GM23338 (cell line): Measurements from ENCODE around the gene TAGLN. TPM values are rescaled to one million over a fixed set of nuclear protein-coding genes. Genes with fewer than 3 reads are reported as not detected.

Experiments
- ATAC-seq: fragments of 200-7000 bp; cut with Tn5 transposase; 3 replicates; pipeline ENCODE4 v1.9.1; 2020
- DNase-seq: peaks from one replicate; pipeline ENCODE4 v3.0.0-alpha.2; 2015; ENCODE audit warnings: low spot score
- H2AFZ ChIP-seq: fragments of 200-600 bp; sonication (generic); 2 replicates; pipeline ENCODE4 v1.8.0; 2016; ENCODE audit warnings: antibody characterized with exemption, mild to moderate bottlenecking, moderate library complexity
- H3F3A ChIP-seq: fragments of 200-600 bp; sonication (generic); replicated peaks from 2 replicates; pipeline ENCODE4 v1.8.0; 2017; ENCODE audit warnings: antibody characterized with exemption, mixed run types, low read depth
- H3K27ac ChIP-seq: fragments of 200-600 bp; sonication (generic); 2 replicates; pipeline ENCODE4 v1.6.1; 2016; ENCODE audit warnings: low read depth
- H3K27me3 ChIP-seq: fragments of 200-600 bp; sonication (generic); 2 replicates; pipeline ENCODE4 v1.8.0; 2016; ENCODE audit warnings: mild to moderate bottlenecking, mixed run types, moderate library complexity; ENCODE audit not compliant: insufficient read depth
- H3K36me3 ChIP-seq: fragments of 200-600 bp; sonication (generic); 2 replicates; pipeline ENCODE4 v1.8.0; 2016; ENCODE audit warnings: mild to moderate bottlenecking; ENCODE audit not compliant: insufficient read depth
- H3K4me1 ChIP-seq: fragments of 200-600 bp; sonication (generic); 2 replicates; pipeline ENCODE4 v1.8.0; 2016; ENCODE audit warnings: mild to moderate bottlenecking, moderate library complexity; ENCODE audit not compliant: insufficient read depth
- H3K4me2 ChIP-seq: fragments of 200-600 bp; sonication (generic); 2 replicates; pipeline ENCODE4 v1.7.1; 2017; ENCODE audit warnings: mixed run types
- H3K4me3 ChIP-seq: fragments of 200-600 bp; sonication (generic); 2 replicates; pipeline ENCODE4 v1.6.1; 2016; ENCODE audit warnings: mixed run types
- H3K79me2 ChIP-seq: fragments of 200-600 bp; sonication (generic); replicated peaks from 2 replicates; pipeline ENCODE4 v1.8.0; 2017; ENCODE audit warnings: mild to moderate bottlenecking; ENCODE audit not compliant: insufficient read depth
- H3K9me2 ChIP-seq: fragments of 200-600 bp; sonication (generic); 2 replicates; pipeline ENCODE4 v1.8.0; 2017; ENCODE audit not compliant: insufficient read depth
- H4K20me1 ChIP-seq: fragments of 200-600 bp; sonication (generic); replicated peaks from 2 replicates; pipeline ENCODE4 v1.8.0; 2017; ENCODE audit warnings: mild to moderate bottlenecking; ENCODE audit not compliant: insufficient read depth
- H3K27ac Mint-ChIP-seq: 2 replicates; pipeline ENCODE4 v1.8.0; 2020; ENCODE audit warnings: inconsistent platforms, mild to moderate bottlenecking, moderate library complexity, mixed read lengths
- H3K27me3 Mint-ChIP-seq: 3 replicates; pipeline ENCODE4 v1.8.0; 2022; ENCODE audit warnings: low read depth, mild to moderate bottlenecking, moderate library complexity, mixed read lengths, inconsistent platforms; ENCODE audit not compliant: insufficient read depth, poor library complexity
- H3K36me3 Mint-ChIP-seq: 3 replicates; pipeline ENCODE4 v1.8.0; 2021; ENCODE audit warnings: low read depth, mild to moderate bottlenecking, inconsistent platforms, moderate library complexity, mixed read lengths
- H3K4me1 Mint-ChIP-seq: 3 replicates; pipeline ENCODE4 v1.8.0; 2020; ENCODE audit warnings: mild to moderate bottlenecking, inconsistent platforms, mixed read lengths
- H3K4me3 Mint-ChIP-seq: 3 replicates; pipeline ENCODE4 v1.8.0; 2021; ENCODE audit warnings: moderate library complexity, mild to moderate bottlenecking, inconsistent platforms, mixed read lengths
- H3K9me3 Mint-ChIP-seq: 3 replicates; pipeline ENCODE4 v1.8.0; 2020; ENCODE audit warnings: moderate library complexity, mild to moderate bottlenecking, inconsistent platforms, mixed read lengths
- CREB1 ChIP-seq: fragments of 250-450 bp; sonication (Bioruptor Pico); IDR thresholded peaks from 2 replicates; pipeline ENCODE4 v1.5.0; 2020; ENCODE audit warnings: low read depth, mild to moderate bottlenecking, moderate library complexity
- ETS1 ChIP-seq: IDR thresholded peaks from 2 replicates; pipeline ENCODE4 v1.6.1; 2016; ENCODE audit warnings: antibody characterized with exemption
- EZH2 ChIP-seq: fragments of 200-600 bp; sonication (generic); IDR thresholded peaks from one replicate; pipeline ENCODE4 v1.8.0; 2017; ENCODE audit warnings: antibody characterized with exemption, mild to moderate bottlenecking, low read depth; ENCODE audit not compliant: unreplicated experiment
- EZH2phosphoT487 ChIP-seq: fragments of 200-600 bp; sonication (generic); IDR thresholded peaks from one replicate; pipeline ENCODE4 v1.8.1; 2018; ENCODE audit warnings: antibody characterized with exemption; ENCODE audit not compliant: unreplicated experiment
- JUNB ChIP-seq: IDR thresholded peaks from one replicate; pipeline ENCODE4 v1.6.1; 2016; ENCODE audit warnings: antibody characterized with exemption; ENCODE audit not compliant: unreplicated experiment
- NANOG ChIP-seq: IDR thresholded peaks from 2 replicates; pipeline ENCODE4 v1.6.1; 2016; ENCODE audit warnings: antibody characterized with exemption, borderline replicate concordance
- POLR2AphosphoS5 ChIP-seq: IDR thresholded peaks from 2 replicates; pipeline ENCODE4 v1.6.1; 2016; ENCODE audit warnings: antibody characterized with exemption, low read depth
- REST ChIP-seq: IDR thresholded peaks from one replicate; pipeline ENCODE4 v1.6.1; 2018; ENCODE audit warnings: antibody characterized with exemption; ENCODE audit not compliant: unreplicated experiment
- STAT1 ChIP-seq: IDR thresholded peaks from one replicate; pipeline ENCODE4 v1.6.1; 2016; ENCODE audit warnings: antibody characterized with exemption; ENCODE audit not compliant: unreplicated experiment
- ZNF114 ChIP-seq: fragments of 250-450 bp; sonication (Bioruptor Pico); IDR thresholded peaks from 2 replicates; pipeline ENCODE4 v1.5.0; 2020; ENCODE audit warnings: mild to moderate bottlenecking, moderate library complexity
- ZNF331 ChIP-seq: fragments of 250-450 bp; sonication (Bioruptor Pico); IDR thresholded peaks from 2 replicates; pipeline ENCODE4 v1.5.0; 2020; ENCODE audit warnings: low read depth, mild to moderate bottlenecking, moderate library complexity
- polyA plus RNA-seq: library from polyadenylated mRNA; unstranded; fragments of >200 nt; fragmentation: Nextera tagmentation; extraction: Ambion mirVana; gene quantifications from 2 replicates; pipeline ENCODE4 v1.2.1, GENCODE V29; 2016
- total RNA-seq: library from RNA; depleted of rRNA; stranded (reverse); fragments of >200 nt; shearing (Covaris generic); gene quantifications from 2 replicates; pipeline ENCODE4 v1.2.3, GENCODE V29; 2014
- TF ChIP-seq, protein P1 (sequence below): fragments of 250-450 bp; sonication (Bioruptor Pico); IDR thresholded peaks from 2 replicates; pipeline ENCODE4 v1.5.0; 2020; ENCODE audit warnings: mild to moderate bottlenecking, moderate library complexity
- TF ChIP-seq, protein P2 (sequence below), 2 experiments: fragments of 200-600 bp in 1 of 2; sonication (generic) in 1 of 2; conservative IDR thresholded peaks; 2 replicates each; pipeline versions ENCODE4 v1.5.1 to v1.6.1; 2016 to 2017; ENCODE audit warnings: antibody characterized with exemption in 2 of 2, low read depth in 2 of 2, mild to moderate bottlenecking in 2 of 2, moderate library complexity in 1 of 2

The TAGLN gene
- total and polyA plus RNA-seq, 2 experiments from 2014 or later = 86.8 to 130 TPM

DNA sequence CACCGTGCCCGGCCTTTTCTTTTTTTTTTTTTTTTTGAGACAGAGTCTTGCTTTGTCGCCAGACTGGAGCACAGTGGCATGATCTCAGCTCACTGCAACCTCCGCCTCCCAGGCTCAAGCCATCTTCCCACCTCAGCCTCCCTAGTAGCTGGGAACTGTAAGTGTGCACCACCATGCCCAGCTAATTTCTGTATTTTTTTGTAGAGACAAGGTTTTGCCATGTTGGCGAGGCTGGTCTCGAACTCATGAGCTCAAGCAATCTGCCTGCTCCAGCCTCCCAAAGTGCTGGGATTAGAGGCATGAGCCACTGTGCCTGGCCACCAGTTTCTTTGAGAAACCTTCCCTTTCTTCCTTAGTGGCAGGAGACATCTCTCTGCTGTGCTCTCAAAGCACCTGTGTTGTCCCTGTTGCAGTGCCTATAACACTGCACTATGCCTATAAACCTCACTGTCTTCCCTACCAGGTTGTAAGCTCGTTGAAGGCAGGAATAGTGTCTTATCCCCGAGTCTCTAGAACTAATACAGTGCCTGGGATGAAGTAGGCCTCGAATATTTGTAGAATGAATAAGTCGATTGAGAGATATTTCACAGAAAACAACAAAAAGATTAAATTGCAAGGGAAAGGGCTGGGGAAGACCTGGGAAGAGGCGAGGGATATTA is 13.7 kb downstream of the TAGLN start:
- Histone ChIP-seq H3K4me2 (no peak overlapping the region), H3K36me3 (0 out of 2 replicates have a peak, but pooled peaks cover 6% of the 10 kb centered on the region), H3K4me1 (no peaks in the 10 kb centered on the region), H3F3A (no peaks in the 10 kb centered on the region), H3K27me3 (no peaks in the 10 kb centered on the region), H3K79me2 (no peaks in the 10 kb centered on the region), H3K9me2 (no peaks in the 10 kb centered on the region), H2AFZ (no peak overlapping the region), H3K27ac (no peak overlapping the region), H4K20me1 (peaks cover 4% of the 10 kb centered on the region), H3K4me3 (no peak overlapping the region)
- H3K9me3 Mint-ChIP-seq = no peaks in the 10 kb centered on the region
- TF ChIP-seq REST (no peak), STAT1 (no peak), ZNF331 (CRISPR knock-in tag) (no peak), JUNB (no peak), POLR2AphosphoS5 (no peak), EZH2 (no peak), ETS1 (no peak), CREB1 (CRISPR knock-in tag) (no peak), EZH2phosphoT487 (no peak), ZNF114 (no peak), NANOG (no peak)
- TF ChIP-seq, protein P1, sequence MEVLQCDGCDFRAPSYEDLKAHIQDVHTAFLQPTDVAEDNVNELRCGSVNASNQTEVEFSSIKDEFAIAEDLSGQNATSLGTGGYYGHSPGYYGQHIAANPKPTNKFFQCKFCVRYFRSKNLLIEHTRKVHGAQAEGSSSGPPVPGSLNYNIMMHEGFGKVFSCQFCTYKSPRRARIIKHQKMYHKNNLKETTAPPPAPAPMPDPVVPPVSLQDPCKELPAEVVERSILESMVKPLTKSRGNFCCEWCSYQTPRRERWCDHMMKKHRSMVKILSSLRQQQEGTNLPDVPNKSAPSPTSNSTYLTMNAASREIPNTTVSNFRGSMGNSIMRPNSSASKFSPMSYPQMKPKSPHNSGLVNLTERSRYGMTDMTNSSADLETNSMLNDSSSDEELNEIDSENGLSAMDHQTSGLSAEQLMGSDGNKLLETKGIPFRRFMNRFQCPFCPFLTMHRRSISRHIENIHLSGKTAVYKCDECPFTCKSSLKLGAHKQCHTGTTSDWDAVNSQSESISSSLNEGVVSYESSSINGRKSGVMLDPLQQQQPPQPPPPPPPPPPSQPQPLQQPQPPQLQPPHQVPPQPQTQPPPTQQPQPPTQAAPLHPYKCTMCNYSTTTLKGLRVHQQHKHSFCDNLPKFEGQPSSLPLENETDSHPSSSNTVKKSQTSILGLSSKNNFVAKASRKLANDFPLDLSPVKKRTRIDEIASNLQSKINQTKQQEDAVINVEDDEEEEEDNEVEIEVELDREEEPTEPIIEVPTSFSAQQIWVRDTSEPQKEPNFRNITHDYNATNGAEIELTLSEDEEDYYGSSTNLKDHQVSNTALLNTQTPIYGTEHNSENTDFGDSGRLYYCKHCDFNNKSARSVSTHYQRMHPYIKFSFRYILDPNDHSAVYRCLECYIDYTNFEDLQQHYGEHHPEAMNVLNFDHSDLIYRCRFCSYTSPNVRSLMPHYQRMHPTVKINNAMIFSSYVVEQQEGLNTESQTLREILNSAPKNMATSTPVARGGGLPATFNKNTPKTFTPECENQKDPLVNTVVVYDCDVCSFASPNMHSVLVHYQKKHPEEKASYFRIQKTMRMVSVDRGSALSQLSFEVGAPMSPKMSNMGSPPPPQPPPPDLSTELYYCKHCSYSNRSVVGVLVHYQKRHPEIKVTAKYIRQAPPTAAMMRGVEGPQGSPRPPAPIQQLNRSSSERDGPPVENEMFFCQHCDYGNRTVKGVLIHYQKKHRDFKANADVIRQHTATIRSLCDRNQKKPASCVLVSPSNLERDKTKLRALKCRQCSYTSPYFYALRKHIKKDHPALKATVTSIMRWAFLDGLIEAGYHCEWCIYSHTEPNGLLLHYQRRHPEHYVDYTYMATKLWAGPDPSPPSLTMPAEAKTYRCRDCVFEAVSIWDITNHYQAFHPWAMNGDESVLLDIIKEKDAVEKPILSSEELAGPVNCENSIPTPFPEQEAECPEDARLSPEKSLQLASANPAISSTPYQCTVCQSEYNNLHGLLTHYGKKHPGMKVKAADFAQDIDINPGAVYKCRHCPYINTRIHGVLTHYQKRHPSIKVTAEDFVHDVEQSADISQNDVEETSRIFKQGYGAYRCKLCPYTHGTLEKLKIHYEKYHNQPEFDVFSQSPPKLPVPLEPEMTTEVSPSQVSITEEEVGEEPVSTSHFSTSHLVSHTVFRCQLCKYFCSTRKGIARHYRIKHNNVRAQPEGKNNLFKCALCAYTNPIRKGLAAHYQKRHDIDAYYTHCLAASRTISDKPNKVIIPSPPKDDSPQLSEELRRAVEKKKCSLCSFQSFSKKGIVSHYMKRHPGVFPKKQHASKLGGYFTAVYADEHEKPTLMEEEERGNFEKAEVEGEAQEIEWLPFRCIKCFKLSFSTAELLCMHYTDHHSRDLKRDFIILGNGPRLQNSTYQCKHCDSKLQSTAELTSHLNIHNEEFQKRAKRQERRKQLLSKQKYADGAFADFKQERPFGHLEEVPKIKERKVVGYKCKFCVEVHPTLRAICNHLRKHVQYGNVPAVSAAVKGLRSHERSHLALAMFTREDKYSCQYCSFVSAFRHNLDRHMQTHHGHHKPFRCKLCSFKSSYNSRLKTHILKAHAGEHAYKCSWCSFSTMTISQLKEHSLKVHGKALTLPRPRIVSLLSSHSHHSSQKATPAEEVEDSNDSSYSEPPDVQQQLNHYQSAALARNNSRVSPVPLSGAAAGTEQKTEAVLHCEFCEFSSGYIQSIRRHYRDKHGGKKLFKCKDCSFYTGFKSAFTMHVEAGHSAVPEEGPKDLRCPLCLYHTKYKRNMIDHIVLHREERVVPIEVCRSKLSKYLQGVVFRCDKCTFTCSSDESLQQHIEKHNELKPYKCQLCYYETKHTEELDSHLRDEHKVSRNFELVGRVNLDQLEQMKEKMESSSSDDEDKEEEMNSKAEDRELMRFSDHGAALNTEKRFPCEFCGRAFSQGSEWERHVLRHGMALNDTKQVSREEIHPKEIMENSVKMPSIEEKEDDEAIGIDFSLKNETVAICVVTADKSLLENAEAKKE (CRISPR knock-in tag) = no peak
- TF ChIP-seq, protein P2, sequence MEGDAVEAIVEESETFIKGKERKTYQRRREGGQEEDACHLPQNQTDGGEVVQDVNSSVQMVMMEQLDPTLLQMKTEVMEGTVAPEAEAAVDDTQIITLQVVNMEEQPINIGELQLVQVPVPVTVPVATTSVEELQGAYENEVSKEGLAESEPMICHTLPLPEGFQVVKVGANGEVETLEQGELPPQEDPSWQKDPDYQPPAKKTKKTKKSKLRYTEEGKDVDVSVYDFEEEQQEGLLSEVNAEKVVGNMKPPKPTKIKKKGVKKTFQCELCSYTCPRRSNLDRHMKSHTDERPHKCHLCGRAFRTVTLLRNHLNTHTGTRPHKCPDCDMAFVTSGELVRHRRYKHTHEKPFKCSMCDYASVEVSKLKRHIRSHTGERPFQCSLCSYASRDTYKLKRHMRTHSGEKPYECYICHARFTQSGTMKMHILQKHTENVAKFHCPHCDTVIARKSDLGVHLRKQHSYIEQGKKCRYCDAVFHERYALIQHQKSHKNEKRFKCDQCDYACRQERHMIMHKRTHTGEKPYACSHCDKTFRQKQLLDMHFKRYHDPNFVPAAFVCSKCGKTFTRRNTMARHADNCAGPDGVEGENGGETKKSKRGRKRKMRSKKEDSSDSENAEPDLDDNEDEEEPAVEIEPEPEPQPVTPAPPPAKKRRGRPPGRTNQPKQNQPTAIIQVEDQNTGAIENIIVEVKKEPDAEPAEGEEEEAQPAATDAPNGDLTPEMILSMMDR (conservative IDR thresholded peaks at IDR 0.05; ENCODE audit: low read depth in 2 of 2) = no peak
- H3K27ac Mint-ChIP-seq = no peak overlapping the region
- ATAC-seq (no peak), DNase-seq (no peak)
- no peaks in the 10 kb centered on the region for H3K4me1 Mint-ChIP-seq
- no peak overlapping the region for H3K4me3 Mint-ChIP-seq
- H3K36me3 Mint-ChIP-seq = peaks cover 21% of the 10 kb centered on the region
- H3K27me3 Mint-ChIP-seq = peaks cover 5% of the 10 kb centered on the region
